Measurements from ENCODE around the gene WNT1.

DNA sequence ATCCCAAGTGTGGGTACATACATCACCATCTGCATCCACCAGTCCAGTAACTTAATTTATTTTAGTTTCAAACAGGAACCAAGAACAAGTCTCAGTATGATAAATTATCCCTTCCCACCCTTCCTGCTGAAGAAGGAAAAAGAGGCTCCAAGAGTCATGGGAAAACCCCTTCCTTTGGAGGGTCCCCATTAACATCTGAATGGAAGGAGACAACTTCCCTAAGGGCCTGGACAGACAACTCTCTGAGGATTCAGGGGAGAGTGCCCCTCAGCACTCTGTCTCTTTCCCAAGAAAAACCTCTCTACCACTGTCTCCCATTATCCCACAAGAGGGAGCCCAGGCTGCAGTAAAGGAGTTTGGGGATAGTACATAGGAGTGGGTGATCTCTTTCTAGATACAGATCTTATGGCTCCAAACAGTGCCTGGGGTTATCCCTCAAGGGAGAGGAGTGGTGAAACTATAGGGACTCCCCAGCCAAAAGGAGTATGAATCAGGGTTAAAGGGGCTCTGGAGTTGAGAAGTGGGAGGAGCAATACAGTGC lies 12.8 kb upstream of the WNT1 start:
- TF ChIP-seq CTCF (IDR thresholded peaks at IDR 0.05; ENCODE audit: low read depth, low read length, poor library complexity, severe bottlenecking): no peak
- TF ChIP-seq EZH2phosphoT487 (IDR thresholded peaks at IDR 0.05; ENCODE audit: borderline replicate concordance, low read length): no peak

Data from DOHH2 (cell line).